ENCODE results near the gene NPAS3. TPM values are rescaled to one million over a fixed set of nuclear protein-coding genes. Genes with fewer than 3 reads are reported as not detected.

Gene NPAS3
- total and polyA plus RNA-seq, 2 of the 8 experiments (the other 6 are each of a cell fraction or from before 2014, with no cell fraction given) = 0.11 to 0.60 TPM

- H3K23ac ChIP-seq (ENCODE audit: insufficient read length) = no peak overlapping the region
- 100% methylated on average over 3 of the region's 3 CpGs; no CpG with 5 or more reads in 1 of the 2 experiments for WGBS, 2 experiments (ENCODE audit: extremely low coverage in 1 of 2, insufficient coverage in 1 of 2, insufficient read length in 1 of 2, insufficient replicate concordance in 2 of 2, low coverage in 1 of 2, low lambda C conversion rate in 2 of 2, missing lambda C conversion rate in 1 of 2)
- H2AK5ac ChIP-seq (ENCODE audit: low read depth, low read length) = no peak overlapping the region
- H2BK20ac ChIP-seq (ENCODE audit: low read length) = no peak overlapping the region
- DNase-seq (ENCODE audit: low read depth in 1 of 2, low spot score in 2 of 2) (no peak), FAIRE-seq (no peak)
- H3K27ac ChIP-seq (ENCODE audit: low read depth, low read length) = no peak overlapping the region
- H2BK5ac ChIP-seq (ENCODE audit: low read depth, low read length) = no peak overlapping the region
- no peak overlapping the region for H4K91ac ChIP-seq (replicated peaks; ENCODE audit: insufficient read length, low read length)
- TF ChIP-seq SP4 (IDR thresholded peaks at IDR 0.05; ENCODE audit: low read length) (no peak), CBX8 (IDR thresholded peaks at IDR 0.05; ENCODE audit: borderline replicate concordance, low read depth, low read length) (no peak), RFX5 (IDR thresholded peaks at IDR 0.05; ENCODE audit: borderline replicate concordance, low read depth, low read length) (no peak), KDM5A (IDR thresholded peaks at IDR 0.05; ENCODE audit: low read length) (no peak), SIX5 (IDR thresholded peaks at IDR 0.05; ENCODE audit: low read depth, low read length) (no peak)
- no peaks in the 10 kb centered on the region for H3K79me1 ChIP-seq (ENCODE audit: low read depth, low read length)
- no peak overlapping the region for H3K4me2 ChIP-seq (ENCODE audit: insufficient read depth in 1 of 2, low read depth in 2 of 2, low read length in 2 of 2)
- H3K9me3 ChIP-seq (ENCODE audit: insufficient read depth in 2 of 2, low read depth in 1 of 2, low read length in 1 of 2) = peaks cover 29 to 38% of the 10 kb centered on the region in 2 experiments
- H3K23me2 ChIP-seq (ENCODE audit: low read depth, low read length) = no peaks in the 10 kb centered on the region; the same call in 1 of the 2 replicates
- H3K56ac ChIP-seq (replicated peaks; ENCODE audit: insufficient read length, low read depth, low read length) = no peak overlapping the region
- H3K4me1 ChIP-seq (replicated peaks in 1 of 4; ENCODE audit: control insufficient read depth in 3 of 4, insufficient read depth in 4 of 4, low read length in 3 of 4) = no peaks in the 10 kb centered on the region
- no peaks in the 10 kb centered on the region for H3K79me2 ChIP-seq (ENCODE audit: control insufficient read depth in 1 of 2, insufficient read depth in 2 of 2, low read length in 2 of 2)
- no peak overlapping the region for H4K5ac ChIP-seq (ENCODE audit: insufficient read length, low read depth, low read length)
- H3K4ac ChIP-seq (replicated peaks; ENCODE audit: insufficient read length, low read depth, low read length) = no peak overlapping the region
- no peak overlapping the region for H3K4me3 ChIP-seq (ENCODE audit: extremely low read depth in 1 of 4, insufficient read depth in 2 of 4, low read depth in 3 of 4, low read length in 4 of 4)
- H2BK120ac ChIP-seq (replicated peaks; ENCODE audit: low read depth, low read length) = no peak overlapping the region
- H2AFZ ChIP-seq (ENCODE audit: low read length) = no peak overlapping the region; the same call in 1 of the 2 replicates
- H2BK15ac ChIP-seq (ENCODE audit: low read length) = no peak overlapping the region
- no peaks in the 10 kb centered on the region for H3K27me3 ChIP-seq (replicated peaks in 1 of 4; ENCODE audit: control insufficient read depth in 3 of 4, extremely low read depth in 1 of 4, insufficient read depth in 3 of 4, low read length in 3 of 4)
- ChIA-PET CTCF (ENCODE audit: partially characterized antibody) (no interaction called here), POLR2A (ENCODE audit: partially characterized antibody) (no interaction called here)
- H3K9ac ChIP-seq (replicated peaks in 1 of 4; ENCODE audit: extremely low read depth in 1 of 4, low read depth in 3 of 4, low read length in 3 of 4) = no peak overlapping the region
- no peak overlapping the region for H3K18ac ChIP-seq (ENCODE audit: extremely low read depth, low read length)
- H4K8ac ChIP-seq (ENCODE audit: extremely low read depth, insufficient read depth, low read length) = no peak overlapping the region
- H3K36me3 ChIP-seq (ENCODE audit: control insufficient read depth in 2 of 4, insufficient read depth in 4 of 4, low read length in 3 of 4) = peaks cover 0 to 8% (median 2%) of the 10 kb centered on the region in 4 experiments; a peak in 2 of 8 replicates
- no peak overlapping the region for H2BK12ac ChIP-seq (ENCODE audit: low read depth, low read length)
- no peaks in the 10 kb centered on the region for H4K20me1 ChIP-seq (replicated peaks in 1 of 2; ENCODE audit: control insufficient read depth in 1 of 2, insufficient read depth in 2 of 2, low read length in 2 of 2)
- H3K14ac ChIP-seq (ENCODE audit: insufficient read length) = no peak overlapping the region
Observed at GRCh38 chr14:33401311-33401710, 462.6 kb downstream of the NPAS3 start.

Measured in H1 (cell line).